Heart left ventricle (tissue), 13 donors: ENCODE results near the gene NBL1.

Experiments used
- CTCF ChIP-seq, 12 donors: fragments of 200-600 bp; sonication (generic) in 4 of 12; IDR thresholded peaks; one replicate each; pipeline versions ENCODE4 v1.5.0 to v1.8.0; 2018 to 2022; ENCODE audit warnings: antibody characterized with exemption in 12 of 12, mild to moderate bottlenecking in 5 of 12
- POLR2A ChIP-seq, 2 donors: fragments of 450-650 bp; IDR thresholded peaks; one replicate each; pipeline ENCODE4 v1.6.1; 2017; ENCODE audit warnings: antibody characterized with exemption in 2 of 2, mild to moderate bottlenecking in 2 of 2, moderate library complexity in 2 of 2
- donor health status: ischemic (EF 13 %, LVEDD 7.1; RV severe dilation, severe dysfunction).
- donor health status: DM: no; HTN: yes; CAD: no.
- donor health status: DM: no; HTN: no; CAD: no.
- donor health status: ischemic (EF 25% LVEDD 6.9; RV normal size, moderate dysfunction).
- donor health status: ischemic (EF 25% LVEDD 5.7; RV mildly dilated, moderate dysfunction).
- donor health status: ischemic (EF 35%, LVEDD 5.7; RV mildly dilated, moderate dysfunction).
- donor health status: nonischemic (EF 11% LVEDD 7.7; RV severe dilation, severe dysfunction).
- donor health status: DM: yes; HTN: yes; CAD: no.
- donor health status: PGD.
- donor health status: ischemic (EF 29% LVEDD 5.4; RV normal size, mild dysfunction).
- donor health status: nonischemic (EF 23%, LVEDD 6.1; RV moderate dilation, normal function).

- no peak for TF ChIP-seq CTCF (IDR thresholded peaks at IDR 0.05)
- no peak for TF ChIP-seq POLR2A (IDR thresholded peaks at IDR 0.05)
Observed at GRCh38 chr1:19684677-19685076, 40.6 kb downstream of the NBL1 start.
